HS-27A (cell line): Measurements from ENCODE around the gene PARD3.

Experiments used
- DNase-seq: peaks from one replicate; pipeline ENCODE4 v3.0.0-alpha.2; 2012; ENCODE audit warnings: low read depth, missing footprints

Gene PARD3

DNA sequence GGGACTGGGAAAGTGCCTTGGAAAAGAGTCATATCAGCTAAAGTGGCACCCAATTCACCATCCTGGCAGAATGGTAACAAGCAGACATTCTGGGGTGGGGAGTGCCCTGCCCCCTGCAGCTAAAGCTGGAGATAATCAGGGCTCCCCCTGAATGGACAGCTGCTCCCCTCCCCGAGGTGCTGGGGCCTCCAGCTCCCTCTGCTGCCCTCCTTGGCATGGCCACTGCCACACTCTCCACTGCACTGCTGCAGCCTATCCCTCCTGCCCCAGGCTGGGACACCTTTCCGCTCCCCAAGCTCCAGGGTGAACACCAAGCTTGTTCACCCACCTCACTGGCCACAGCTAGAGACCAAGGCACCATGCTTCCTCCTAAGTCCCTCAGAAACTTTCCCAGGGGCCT lies 9.8 kb upstream of the PARD3 start:
- DNase-seq = no peak

DNA sequence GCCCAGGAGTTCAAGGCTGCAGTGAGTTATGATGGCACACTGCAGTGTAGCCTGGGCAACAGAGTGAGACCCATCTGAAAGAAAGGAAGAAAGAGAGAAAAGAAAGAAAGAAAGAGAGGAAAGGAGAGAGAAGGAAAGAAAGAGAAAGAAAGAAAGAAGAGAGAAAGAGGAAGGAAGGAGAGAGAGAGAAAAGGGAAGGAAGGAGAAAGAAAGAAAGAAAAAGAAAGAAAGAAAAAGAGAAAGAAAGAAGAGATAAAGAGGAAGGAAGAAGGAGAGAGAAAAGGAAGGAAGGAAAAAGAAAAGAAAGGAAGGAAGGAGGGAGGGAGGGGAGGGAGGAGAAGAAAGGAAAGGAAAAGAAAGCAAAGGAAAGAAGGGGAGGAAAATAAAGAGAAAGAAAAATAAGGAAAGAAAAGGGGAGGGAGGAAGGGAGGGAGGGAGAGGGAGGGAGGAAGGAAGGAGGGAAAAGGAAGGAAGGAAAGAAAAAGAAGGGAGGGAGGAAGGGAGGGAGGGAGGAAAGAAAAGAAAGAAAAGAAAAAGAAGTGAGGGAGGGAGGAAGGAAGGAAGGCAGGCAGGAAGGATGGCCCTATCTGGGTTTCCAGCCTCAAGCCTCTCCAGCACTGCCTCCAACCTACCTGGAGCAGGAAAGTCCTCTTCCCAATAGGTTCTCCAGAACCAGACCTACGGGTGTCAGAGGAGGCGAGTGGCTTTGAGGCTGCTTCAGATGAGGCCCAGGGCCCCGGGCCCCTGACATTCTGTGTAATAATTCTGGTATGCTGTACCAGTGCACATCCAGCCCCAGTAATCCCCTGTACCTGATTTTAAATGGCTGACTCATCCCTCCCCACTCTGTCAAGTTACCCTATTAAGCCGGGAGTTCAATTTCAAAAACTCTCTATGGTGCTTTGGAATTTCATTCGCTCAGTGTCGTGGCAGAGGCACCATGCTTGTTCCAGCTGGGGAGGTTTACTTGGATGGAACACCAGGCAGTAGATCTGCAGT lies 6.8 kb upstream of the PARD3 start:
- no peak for DNase-seq

DNA sequence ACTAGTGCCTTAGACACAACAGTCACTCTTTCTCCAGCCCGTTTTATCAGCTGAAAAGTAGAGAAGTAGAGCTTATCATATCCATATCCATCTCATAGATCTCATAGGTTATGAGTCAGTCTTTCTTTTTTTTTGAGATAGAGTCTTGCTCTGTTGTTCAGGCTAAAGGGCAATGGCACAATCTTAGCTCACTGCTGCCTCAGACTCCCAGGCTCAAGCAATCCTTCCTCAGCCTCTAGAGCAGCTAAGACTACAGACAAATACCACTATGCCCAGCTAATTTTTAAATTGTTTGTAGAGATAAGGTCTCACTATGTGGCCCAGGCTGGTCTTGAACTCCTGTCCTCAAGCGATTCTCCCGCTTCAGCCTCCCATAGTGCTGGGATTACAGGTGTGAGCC lies 2.5 kb upstream of the PARD3 start:
- DNase-seq = no peak

DNA sequence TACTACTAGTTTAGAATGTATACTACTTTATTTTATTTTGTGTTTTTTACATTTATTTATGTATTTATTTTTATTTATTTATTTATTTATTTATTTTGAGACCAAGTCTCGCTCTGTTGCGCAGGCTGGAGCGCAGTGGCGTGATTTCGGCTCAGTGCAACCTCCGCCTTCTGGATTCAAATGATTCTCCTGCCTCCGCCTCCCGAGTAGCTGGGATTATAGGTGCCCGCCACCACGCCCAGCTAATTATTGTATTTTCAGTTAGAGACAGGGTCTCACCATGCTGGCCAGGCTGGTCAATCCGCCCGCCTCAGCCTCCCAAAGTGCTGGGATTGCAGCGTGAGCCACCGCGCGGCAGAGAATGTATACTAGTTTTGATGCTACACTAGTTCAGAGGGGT lies 2.0 kb upstream of the PARD3 start:
- DNase-seq = no peak

DNA sequence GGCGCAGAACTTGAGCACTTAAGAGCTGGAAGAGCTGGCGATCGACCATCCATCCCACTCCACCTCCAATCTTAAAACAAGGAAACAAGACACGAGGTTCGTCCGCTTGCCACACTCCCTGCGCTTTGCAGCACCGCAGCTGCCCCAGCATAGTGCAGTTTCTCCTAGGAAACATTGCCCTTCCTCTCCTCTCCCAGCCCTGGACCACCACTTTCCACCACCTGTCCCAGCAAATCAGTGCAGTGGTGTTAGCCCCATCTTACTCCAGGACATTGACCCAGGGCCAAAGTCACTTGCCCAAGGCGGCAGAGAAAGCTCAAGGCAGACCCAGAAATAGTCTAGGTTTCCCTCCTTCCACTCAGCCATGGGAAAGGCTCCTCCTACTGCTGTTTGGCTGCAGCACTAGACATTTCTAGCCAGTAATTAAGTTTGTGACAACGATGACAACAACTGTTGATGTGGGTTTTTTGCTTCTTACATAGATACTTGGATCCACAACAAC lies 1.5 kb upstream of the PARD3 start:
- DNase-seq = no peak

DNA sequence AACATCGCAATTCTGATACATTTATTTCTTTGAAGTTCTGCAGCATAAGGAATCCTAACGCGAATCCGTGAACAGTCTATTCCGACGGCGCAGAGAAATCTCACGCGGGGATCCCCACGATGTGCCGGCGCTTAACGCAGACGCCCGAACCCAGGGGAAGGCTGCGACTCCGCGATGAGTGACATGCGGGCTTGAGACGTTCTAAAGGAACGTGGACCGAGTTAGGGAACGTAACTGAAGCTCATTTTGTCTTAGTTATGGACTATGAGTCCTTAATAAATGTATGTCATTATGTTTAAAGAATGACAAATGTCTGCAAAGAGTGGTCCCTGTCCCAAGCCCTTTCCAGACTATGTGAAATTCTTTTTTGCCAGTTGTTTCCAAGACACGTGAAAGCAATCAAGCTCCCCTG lies 995 bp upstream of the PARD3 start:
- no peak for DNase-seq

DNA sequence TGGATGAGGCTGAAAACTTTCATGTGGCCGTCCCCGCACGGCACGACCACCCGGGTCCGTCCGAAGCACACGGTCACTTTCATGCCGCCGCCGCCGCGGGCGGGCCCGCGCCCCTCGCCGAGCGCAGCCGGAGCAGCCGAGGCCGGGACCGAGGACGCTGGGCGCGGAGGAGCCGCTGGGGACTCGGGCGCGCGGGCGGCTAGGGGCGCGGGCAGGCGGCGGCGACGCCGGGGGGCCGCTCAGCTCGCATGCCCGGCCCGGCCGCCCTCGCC lies 247 bp downstream of the PARD3 start:
- DNase-seq = no peak

DNA sequence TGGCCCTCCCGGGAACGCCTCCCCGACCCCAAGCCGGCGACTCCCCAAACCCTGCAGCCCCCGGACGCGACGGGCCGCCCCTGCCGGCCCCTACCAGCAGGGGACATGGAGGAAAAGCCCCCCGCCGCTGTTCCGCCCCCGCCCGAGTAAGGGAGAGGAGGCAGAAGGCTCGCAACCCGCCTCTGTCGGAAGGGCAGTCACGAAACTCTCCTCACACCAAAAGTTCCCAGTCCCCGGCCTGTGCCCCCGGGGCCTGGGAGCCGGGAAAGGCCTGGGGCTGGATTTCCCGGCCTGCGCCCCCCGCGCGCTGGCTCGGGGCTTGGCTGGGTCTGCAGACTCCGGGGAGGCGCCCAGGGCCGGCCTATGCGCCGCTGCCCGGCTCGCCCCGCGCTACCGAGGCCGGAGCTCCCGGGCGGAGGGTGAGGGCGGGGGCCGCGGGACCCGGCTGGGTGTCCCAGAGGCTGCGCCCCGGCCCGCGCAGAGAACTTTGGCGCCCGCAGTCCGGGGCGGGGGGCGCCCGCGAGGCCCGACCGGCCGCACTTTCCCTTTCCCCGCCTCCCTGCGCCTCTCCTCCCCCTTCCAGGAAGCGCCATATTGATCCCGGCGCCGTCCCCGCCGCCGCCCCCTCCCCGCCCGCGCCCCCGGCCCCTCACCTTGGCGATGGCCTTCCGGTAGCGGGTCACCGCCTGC lies 728 bp downstream of the PARD3 start:
- no peak for DNase-seq

DNA sequence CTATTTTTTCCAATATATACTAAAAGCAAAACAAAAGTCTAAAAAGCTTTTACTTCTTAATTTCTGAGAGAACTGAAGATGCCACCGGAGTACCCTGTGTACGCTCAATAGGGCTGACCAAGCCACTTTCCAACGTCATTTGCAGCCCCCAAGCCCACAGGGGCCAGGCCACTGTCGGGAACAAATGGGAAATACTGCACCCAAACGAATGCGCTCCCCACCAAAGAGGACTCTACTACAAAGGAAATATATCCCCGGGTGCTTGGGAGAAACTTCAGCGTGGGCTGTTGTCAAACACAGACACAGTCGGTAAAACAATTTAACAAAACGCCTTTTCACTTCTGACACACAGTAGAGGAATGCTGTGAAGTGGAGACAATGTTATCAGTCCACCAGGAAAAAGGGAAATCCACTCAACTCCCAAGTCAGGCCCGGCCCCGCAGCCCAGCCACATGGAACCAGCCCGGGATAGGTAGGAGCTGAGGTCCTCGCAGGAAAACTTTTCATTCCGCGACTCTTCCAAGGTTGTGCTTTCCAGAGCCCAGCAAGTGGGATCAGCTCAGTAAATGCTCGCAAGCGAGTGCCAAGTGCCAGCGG lies 1.4 kb downstream of the PARD3 start:
- DNase-seq = no peak

DNA sequence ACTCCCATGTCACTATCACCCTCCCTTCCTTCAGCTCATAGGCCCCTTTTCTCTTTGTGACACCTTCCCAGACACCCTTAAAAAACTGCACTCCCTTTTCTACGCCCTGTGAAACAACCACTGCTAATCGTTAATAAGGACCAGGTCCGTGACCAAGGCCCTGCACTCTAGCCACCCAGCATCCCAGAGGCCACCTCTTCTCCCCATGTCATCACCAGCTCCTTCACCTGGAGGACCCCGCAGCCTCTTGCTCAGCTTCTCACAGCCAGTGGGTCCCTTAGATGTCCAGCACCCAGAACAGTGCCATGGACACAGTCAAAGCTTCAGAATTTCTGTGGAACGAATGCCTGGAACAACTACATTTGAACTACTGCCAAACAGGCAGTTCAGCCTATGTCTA lies 2.3 kb downstream of the PARD3 start:
- no peak for DNase-seq

DNA sequence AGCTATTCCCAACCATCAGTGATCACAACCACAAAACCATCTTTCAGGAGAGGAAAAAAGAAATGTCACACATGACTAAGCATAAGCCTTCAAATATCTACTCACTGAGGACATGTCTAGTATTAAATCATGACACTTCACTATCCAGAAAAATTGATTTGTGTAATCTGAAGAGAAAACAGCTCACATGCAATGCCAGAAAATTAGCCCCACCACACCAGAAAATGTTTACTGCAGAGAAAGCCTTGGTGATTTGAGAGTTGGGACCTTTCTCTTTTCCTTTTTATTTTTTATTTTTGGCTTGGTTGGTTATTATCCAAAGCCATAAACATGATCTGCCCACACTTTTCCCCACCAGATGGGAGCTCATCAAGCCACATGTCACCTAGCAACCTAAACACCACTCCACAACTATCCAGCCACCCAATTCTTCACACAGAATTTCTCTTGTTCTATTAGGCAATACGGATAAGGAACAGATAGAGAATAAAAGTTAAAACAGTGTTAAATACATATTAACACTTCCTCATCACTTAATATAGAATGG lies 3.1 kb downstream of the PARD3 start:
- no peak for DNase-seq

DNA sequence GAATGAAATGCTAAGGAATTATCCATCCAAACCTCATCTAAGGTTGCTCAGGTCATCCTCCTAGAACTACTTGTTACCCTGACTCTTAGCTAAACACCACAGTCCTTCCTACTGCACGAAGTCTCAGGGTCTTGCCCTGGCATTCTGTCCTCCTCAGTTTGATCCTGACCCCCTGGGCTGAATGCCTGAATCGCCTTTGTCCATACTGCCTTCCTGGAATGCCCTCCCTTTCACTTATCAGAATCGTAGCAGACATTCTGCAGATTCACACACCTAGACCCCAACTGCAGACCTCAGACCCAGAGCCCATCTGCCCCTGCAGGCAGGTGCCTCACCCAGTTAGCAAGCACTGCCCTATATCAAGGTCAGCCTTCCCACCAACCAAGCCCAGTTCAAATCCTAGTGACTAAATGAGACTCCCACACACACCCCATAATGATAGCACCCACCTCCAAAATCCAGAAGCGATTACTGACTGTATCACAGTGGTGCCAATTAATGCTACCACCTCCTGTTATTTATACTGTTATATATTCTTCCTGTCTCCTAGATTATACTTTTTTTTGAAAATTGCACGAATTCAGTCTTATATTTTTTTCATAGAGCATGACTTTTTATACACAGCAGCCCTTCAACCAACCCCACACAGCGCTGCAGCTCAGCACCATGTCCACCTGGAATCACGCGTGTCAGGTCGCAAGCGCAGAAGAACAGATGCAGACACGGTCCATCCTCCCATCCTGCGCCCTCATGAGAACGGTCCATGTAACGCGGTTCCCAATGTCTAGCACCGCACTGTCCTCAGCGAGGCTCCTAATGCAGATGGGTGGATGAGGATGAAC lies 3.7 kb downstream of the PARD3 start:
- DNase-seq = no peak

DNA sequence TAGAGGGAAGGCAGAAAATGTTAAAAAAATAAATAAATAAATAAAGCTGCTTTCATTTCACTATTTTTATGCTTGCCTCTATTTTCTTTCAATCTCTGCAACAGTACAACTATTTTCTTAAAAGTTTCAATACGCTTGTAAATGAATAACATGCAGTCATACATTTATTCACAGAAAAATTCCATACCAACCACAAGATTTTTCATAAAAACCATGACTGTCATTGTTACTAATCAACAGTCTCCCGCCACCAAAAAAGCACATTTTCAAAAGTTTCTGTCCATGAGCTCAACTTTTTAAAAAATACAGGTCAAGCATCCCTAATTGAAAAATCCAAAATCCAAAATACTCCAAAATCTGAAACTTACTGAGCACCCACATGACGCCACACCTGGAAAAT lies 5.3 kb downstream of the PARD3 start:
- no peak for DNase-seq

DNA sequence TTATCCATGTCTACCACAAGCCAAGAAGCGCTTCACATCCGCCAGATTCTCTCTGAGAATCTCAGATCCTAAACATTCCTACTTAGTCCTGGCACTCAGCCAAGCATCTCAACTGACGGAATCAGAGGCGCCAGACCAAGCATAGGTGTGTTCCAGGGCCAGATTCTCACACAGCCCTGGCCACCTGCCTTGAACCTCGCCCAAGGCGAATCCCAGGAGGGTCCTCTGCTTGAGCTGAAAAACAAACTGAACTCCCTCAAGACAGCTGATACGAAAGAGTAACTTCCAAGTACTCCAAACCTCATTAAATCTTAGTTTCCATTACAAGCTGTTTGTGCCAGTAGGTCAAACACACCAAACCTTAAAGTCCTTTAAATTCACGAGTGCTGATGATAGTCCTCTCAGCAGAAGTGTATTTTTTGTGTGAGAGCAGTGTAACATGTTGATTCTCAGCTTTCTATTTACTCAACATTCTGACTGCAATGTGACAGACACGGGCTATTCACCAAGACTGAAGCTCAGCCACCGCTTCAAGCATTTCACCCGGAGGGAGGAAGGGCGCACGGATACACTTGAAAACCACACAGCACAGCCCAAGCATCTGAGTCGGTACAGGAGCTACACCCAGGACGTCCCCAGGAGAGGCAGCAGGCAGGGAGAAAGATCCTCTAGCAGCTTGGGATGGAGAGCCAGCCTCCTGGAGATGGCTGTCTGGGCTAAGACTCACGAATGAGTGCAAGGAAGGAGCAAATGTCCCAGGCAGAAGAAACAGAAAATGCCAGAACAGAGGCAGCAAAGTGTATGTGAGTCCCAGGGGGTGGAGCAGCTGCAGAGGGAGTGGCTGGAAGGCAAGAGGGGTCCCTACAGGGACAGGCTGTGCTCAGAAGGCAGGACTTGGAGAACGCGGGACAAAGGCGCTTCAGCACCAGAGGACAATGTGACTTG lies 6.0 kb downstream of the PARD3 start:
- DNase-seq = no peak

DNA sequence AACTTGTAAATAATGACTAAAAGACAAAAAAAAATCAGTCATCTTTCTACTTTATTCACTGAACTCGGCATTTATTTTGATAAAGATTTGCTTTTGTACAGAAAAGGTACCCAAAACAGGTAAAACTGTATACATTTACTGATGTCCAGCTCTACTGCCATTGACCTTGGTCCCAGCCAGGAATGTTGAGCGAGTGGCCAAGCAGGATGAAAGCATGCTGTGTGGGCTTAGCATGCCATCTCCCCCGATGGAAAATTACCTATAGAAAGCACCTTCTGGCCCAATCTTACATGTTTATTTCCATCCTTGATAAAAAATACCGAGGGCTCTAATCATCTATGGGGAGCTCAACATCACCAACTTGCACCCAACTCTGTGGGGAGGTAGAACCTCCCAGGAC lies 6.8 kb downstream of the PARD3 start:
- no peak for DNase-seq

DNA sequence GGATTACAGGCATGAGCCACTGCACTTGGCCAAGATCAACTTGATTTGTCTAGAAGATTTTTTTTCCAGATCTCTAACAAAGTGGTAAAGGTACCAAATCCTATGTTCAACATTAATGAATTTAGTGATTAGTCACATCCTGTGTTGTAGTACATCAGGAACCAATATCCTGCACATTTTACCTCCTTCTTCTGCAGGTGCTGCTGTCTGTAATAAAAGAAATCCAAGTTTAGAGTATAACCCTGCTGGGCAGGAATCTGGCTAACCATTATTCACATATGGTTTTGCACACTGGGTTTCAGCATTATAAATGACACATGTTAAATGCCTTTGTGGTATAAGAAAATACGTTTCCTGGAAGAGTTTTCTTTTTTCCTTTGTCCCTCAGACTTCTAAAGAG lies 10.8 kb downstream of the PARD3 start:
- no peak for DNase-seq

DNA sequence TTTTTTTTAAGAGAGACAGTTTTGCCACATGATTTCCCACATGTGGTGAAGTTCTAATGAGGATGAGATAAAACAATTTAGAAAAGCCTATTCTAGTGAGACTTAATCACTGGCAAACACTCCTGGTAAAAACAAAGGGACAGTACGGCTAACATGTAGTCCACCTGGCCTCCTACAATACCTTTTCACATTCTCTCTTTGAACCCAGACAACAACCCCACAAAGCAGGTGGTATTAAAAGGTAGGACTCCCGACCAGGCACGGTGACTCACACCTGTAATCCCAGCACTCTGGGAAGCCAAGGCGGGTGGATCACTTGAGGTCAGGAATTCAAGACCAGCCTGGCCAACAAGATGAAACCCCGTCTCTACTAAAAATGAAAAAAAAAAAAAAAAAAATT lies 12.4 kb downstream of the PARD3 start:
- no peak for DNase-seq

DNA sequence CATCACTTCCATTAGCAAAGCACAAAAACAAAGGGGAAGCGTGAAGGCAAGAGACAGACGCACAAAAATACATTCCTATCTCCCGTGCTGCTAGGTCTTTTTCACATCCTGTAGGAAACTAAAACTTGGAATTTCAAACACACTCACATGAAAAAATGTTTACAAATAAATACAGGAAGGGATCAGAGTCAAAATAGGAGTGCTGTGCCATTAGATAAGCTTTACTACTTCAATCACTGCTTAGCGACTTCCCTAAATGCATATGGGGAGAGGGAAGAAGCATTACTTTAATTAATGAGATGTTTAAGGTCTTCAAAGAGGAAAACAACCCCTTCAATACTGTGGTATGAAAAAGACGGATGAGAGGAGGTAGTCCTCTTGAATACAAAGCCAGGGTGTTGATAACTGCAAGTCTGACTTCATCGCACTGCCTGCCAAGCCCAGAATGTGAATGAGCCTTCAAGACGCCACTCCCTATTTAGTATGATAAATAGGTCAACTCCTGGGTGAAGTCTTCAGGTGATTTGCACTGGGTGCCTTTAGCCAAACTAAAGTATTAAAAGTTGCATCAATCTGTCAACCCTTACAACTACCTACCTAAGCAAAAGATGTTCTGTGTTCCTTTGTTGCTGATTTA lies 13.9 kb downstream of the PARD3 start:
- no peak for DNase-seq

DNA sequence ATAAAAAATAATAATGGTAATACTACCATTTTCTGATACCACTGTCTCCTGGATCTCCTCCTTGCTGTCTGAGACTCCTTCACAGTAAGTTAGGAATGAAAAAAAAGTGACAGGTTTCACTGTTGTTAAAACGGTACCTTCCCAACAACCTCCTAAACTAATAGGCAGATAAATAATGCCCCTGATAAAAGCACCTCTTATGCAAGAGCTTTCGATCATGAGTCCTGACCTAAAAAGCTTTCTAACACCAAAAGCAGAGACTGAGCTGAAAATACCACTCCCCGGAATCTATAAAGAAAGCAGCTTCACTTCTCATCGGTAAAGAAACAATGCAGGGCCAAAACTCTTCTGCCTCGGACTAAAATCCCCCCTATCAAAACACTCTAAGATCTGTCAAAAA lies 14.5 kb downstream of the PARD3 start:
- no peak for DNase-seq

DNA sequence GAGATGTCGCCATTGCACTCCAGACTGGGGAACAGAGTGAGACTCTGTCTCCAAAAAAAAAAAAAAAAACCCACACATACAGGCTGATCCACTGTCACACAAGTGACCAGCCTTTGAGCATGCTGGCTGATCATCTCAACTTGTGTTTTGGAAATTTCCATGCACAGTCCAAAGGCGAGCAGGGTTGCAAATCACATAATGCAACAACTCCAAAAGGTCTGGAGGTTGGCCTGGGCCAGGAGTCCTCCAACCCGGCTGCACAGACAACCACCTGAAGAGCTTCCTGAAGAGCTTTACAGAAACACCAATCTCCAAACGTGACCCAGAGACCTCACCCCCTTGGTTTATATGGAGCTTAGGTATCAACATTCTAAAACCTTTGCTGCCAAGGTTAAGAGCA lies 16.4 kb downstream of the PARD3 start:
- DNase-seq = no peak
